Activated T-helper 2 cell treated with anti-CD3 and anti-CD28 coated beads, Interferon-gamma antibody, Interleukin-2, Interleukin-4, amounts not matched to agents 10 μg/mL and 5 μg/mL and 100 μg/mL, durations not matched to agents 14 hours and 24 hours and 36 hours (primary cell): Measurements from ENCODE around the gene ZNF354C. TPM values are rescaled to one million over a fixed set of nuclear protein-coding genes. Genes with fewer than 3 reads are reported as not detected.

Source experiments
- total RNA-seq: library from RNA; stranded (reverse); gene quantifications from 2 replicates; pipeline ENCODE4 v1.2.3, GENCODE V29; 2022

ZNF354C gene
- total RNA-seq, 1 donor from 2014 or later = 3.5 TPM

Other genes starting within 250 kb of the ZNF354C start
- gene ZNF354B, start 200.4 kb upstream of the ZNF354C start, total RNA-seq = 13.8 and 16.4 TPM in 2 replicates
- gene ZFP2, start 164.5 kb upstream of the ZNF354C start, total RNA-seq = 0.18 TPM in 1 of 2 replicates, not detected in the other
- not detected in 2 replicates for gene ZNF454, start 119.2 kb upstream of the ZNF354C start, total RNA-seq
- gene GRM6, start 65.1 kb upstream of the ZNF354C start, total RNA-seq = not detected in 2 replicates
- 1.9 and 2.3 TPM in 2 replicates for gene ZNF879, start 36.6 kb upstream of the ZNF354C start, total RNA-seq